Measurements from ENCODE around the gene TRIM36. TPM values are rescaled to one million over a fixed set of nuclear protein-coding genes. Genes with fewer than 3 reads are reported as not detected.

Gene TRIM36
- total RNA-seq, 8 experiments from 2014 or later, result 0.28 to 61.2 (median 49.0) TPM

GRCh38 chr5:115147052-115147451, 22.7 kb downstream of the TRIM36 start:
- ATAC-seq (replicated peaks in 6 of 8), result no peak
- no peak overlapping the region for H3K27ac ChIP-seq

DNA sequence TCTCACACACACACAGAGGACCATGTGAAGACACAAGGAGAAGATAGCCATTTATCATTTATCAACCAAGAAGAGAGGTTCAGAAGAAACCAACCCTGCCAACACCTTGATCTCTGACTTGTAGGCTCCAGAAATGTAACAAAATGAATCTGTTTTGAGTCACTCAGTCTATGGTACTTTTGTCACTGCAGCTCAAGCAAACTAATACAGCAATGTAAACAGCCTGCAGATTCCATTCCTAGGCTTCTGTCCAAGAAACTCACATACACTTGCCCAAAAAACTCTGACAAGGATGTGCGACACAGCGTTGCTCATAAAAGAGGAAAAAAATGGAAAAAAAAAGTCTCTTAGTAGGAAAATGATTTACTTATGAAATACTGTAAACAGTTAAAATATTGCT, 33.4 kb downstream of the TRIM36 start:
- no peak for ATAC-seq (replicated peaks in 6 of 8)
- 0 to 100% (median 90%) methylated on average over 1 to 2 of the region's 2 CpGs for WGBS, 10 experiments
- Histone ChIP-seq H3K27ac (no peak overlapping the region), H3K4me1 (replicated peaks in 1 of 2) (no peaks in the 10 kb centered on the region), H3K4me3 (no peak overlapping the region)
- in situ Hi-C loops (cut with MboI; ENCODE audit: low pct_unique_long_range_greater_than_20kb in 2 of 9, low sequenced_read_pairs in 9 of 9, unreplicated experiment in 9 of 9), result no loop called here

More at GRCh38 chr5:115147052-115147451, 22.7 kb downstream of the TRIM36 start:
- no peaks in the 10 kb centered on the region for H3K4me1 ChIP-seq (replicated peaks in 1 of 2)
- WGBS, 10 experiments, result 20 to 82% (median 50%) methylated on average over 1 to 5 of the region's 5 CpGs; no CpG with 5 or more reads in 1 of the 10 experiments
- H3K4me3 ChIP-seq, result no peak overlapping the region
- in situ Hi-C loops (cut with MboI; ENCODE audit: low pct_unique_long_range_greater_than_20kb in 2 of 9, low sequenced_read_pairs in 9 of 9, unreplicated experiment in 9 of 9), result no loop called here

GRCh38 chr5:115132465-115132864, 37.2 kb downstream of the TRIM36 start:
- no peak overlapping the region for H3K4me3 ChIP-seq
- no peak overlapping the region for H3K27ac ChIP-seq
- no peaks in the 10 kb centered on the region for H3K4me1 ChIP-seq (replicated peaks in 1 of 2)
- no peak for ATAC-seq (replicated peaks in 6 of 8)
- whole genome bisulfite sequencing, 10 experiments, result 0 to 94% (median 76%) methylated on average over 1 to 2 of the region's 2 CpGs; no CpG with 5 or more reads in 1 of the 10 experiments
- in situ Hi-C loops (cut with MboI; ENCODE audit: low pct_unique_long_range_greater_than_20kb in 2 of 9, low sequenced_read_pairs in 9 of 9, unreplicated experiment in 9 of 9), result no loop called here

DNA sequence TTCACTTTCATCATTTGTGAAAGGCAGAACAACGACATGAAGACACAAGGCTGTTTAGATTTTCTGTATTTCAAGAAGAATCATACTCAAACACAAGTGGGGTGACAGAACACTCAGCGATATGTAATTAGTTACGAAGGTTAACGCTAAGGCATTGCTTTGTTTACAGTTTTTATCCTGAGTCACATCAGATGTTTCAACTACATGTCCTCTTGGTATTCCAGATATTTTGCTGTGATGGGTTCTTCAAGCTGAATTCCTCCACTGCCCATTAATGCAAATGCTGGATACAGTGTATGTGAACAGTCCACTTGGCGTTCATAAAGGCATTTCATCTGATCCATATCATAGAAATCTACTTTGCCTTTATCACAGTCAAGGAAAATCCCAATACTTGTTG, 43.4 kb downstream of the TRIM36 start:
- Histone ChIP-seq H3K4me3 (no peak overlapping the region), H3K4me1 (replicated peaks in 1 of 2) (no peaks in the 10 kb centered on the region), H3K27ac (no peak overlapping the region)
- no peak for ATAC-seq (replicated peaks in 6 of 8)
- in situ Hi-C loops (cut with MboI; ENCODE audit: low pct_unique_long_range_greater_than_20kb in 2 of 9, low sequenced_read_pairs in 9 of 9, unreplicated experiment in 9 of 9), result no loop called here
- 23 to 100% (median 72%) methylated on average over 1 to 5 of the region's 5 CpGs for WGBS, 10 experiments

DNA sequence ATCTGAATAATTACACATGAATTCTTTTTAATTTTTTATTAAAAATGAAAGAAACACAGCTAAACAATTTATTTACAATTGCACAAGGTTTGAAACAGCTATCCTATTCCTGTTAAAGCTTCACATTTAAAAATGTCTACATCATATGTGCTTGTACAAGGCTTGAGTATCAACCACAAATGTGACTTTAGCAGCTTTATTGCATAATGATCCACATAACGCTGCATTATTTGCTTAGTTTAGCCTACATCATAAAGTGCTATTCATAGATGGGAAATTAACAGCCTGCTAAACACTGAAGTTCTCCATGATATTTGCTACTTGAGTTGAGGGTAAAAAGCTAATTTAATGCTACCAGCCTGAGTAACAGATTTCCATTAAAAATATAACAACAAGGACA, 45.0 kb downstream of the TRIM36 start:
- Histone ChIP-seq H3K4me3 (no peak overlapping the region), H3K27ac (no peak overlapping the region), H3K4me1 (replicated peaks in 1 of 2) (no peaks in the 10 kb centered on the region)
- no peak for ATAC-seq (replicated peaks in 6 of 8)
- in situ Hi-C loops (cut with MboI; ENCODE audit: low pct_unique_long_range_greater_than_20kb in 2 of 9, low sequenced_read_pairs in 9 of 9, unreplicated experiment in 9 of 9), result loop anchor here in 2 of 9 experiments (25.0 kb wide), 2 partner anchors 113 to 463 kb away; no protein-coding TSS in a partner anchor
- WGBS, 10 experiments, result 0 to 100% (median 83%) methylated on average over 1 of the region's 1 CpG; no CpG with 5 or more reads in 4 of the 10 experiments

DNA sequence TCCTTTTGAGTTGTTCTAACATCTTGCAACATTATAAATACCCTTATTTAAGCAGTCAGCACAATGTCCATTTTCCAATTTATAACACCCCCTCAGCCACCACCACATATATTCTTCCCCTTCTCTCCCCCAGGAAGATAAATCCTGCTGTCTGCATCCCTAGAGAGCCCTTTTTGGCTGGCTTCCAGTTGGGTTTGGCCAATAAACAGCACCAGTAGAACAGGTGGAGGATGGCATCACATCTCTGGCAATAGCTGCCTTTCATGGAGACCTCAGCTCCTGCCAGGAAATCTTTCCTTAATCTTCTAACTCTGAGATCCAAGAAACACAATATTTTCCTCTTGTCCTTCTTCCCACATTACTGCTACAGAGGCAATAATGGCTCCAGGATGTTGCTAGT, 53.7 kb downstream of the TRIM36 start:
- Histone ChIP-seq H3K27ac (no peak overlapping the region), H3K4me3 (no peak overlapping the region), H3K4me1 (replicated peaks in 1 of 2) (no peaks in the 10 kb centered on the region)
- in situ Hi-C loops (cut with MboI; ENCODE audit: low pct_unique_long_range_greater_than_20kb in 2 of 9, low sequenced_read_pairs in 9 of 9, unreplicated experiment in 9 of 9), result loop anchor here in 2 of 9 experiments (25.0 kb wide), 2 partner anchors 121 to 471 kb away; no protein-coding TSS in a partner anchor
- no peak for ATAC-seq (replicated peaks in 6 of 8)

- WGBS, 10 experiments, result 32 to 69% (median 54%) methylated on average over 1 to 5 of the region's 5 CpGs; no CpG with 5 or more reads in 2 of the 10 experiments
- Histone ChIP-seq H3K27ac (no peak overlapping the region), H3K4me3 (no peak overlapping the region), H3K4me1 (replicated peaks in 1 of 2) (no peaks in the 10 kb centered on the region)
- in situ Hi-C loops (cut with MboI; ENCODE audit: low pct_unique_long_range_greater_than_20kb in 2 of 9, low sequenced_read_pairs in 9 of 9, unreplicated experiment in 9 of 9), result loop anchor here in 2 of 9 experiments (25.0 kb wide), 2 partner anchors 127 to 477 kb away; no protein-coding TSS in a partner anchor
- no peak for ATAC-seq (replicated peaks in 6 of 8)
These were observed 59.9 kb downstream of the TRIM36 start for GRCh38 chr5:115109840-115110239.

DNA sequence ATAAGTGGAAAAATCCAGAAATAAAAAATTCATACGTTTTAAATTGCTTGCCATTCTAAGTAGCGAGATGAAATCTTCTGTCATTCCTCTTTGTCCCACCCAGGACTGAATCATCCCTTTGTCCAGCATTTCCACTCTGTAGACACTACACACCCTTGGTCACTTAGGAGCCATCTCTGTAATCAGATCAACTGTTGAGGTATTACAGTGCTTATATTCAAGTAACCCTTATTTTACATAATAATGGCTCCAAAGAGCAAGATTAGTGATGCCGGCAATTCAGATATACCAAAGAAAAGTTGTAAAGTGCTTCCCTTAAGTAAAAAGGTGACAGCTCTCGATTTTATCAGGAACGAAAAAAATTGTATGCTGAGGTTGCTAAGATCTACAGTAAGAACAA, 60.4 kb downstream of the TRIM36 start:
- in situ Hi-C loops (cut with MboI; ENCODE audit: low pct_unique_long_range_greater_than_20kb in 2 of 9, low sequenced_read_pairs in 9 of 9, unreplicated experiment in 9 of 9), result loop anchor here in 2 of 9 experiments (25.0 kb wide), 2 partner anchors 128 to 478 kb away; no protein-coding TSS in a partner anchor
- peak in 3 of 8 experiments; percentile 31 to 94 (median 74) for ATAC-seq (replicated peaks in 6 of 8)
- H3K4me3 ChIP-seq, result no peak overlapping the region

GRCh38 chr5:115100319-115100955, 69.3 kb downstream of the TRIM36 start:
- H3K27ac ChIP-seq, result no peak overlapping the region
- no peak overlapping the region for H3K4me3 ChIP-seq
- 0 to 100% (median 82%) methylated on average over 1 to 6 of the region's 6 CpGs for WGBS, 10 experiments
- ATAC-seq (replicated peaks in 6 of 8), result no peak
- in situ Hi-C loops (cut with MboI; ENCODE audit: low pct_unique_long_range_greater_than_20kb in 2 of 9, low sequenced_read_pairs in 9 of 9, unreplicated experiment in 9 of 9), result loop anchor here in 2 of 9 experiments (25.0 kb wide), 2 partner anchors 137 to 487 kb away; no protein-coding TSS in a partner anchor
- no peaks in the 10 kb centered on the region for H3K4me1 ChIP-seq (replicated peaks in 1 of 2)

More for the DNA sequence above, 60.4 kb downstream of the TRIM36 start:
- H3K4me1 ChIP-seq (replicated peaks in 1 of 2), result no peaks in the 10 kb centered on the region
- no peak overlapping the region for H3K27ac ChIP-seq
- WGBS, 10 experiments, result 25 to 81% (median 51%) methylated on average over 2 to 5 of the region's 5 CpGs

- ATAC-seq (replicated peaks in 6 of 8), result peak in 7 of 8 experiments; percentile 40 to 99 (median 79)
- in situ Hi-C loops (cut with MboI; ENCODE audit: low pct_unique_long_range_greater_than_20kb in 2 of 9, low sequenced_read_pairs in 9 of 9, unreplicated experiment in 9 of 9), result loop anchor here in 2 of 9 experiments (25.0 kb wide), 2 partner anchors 139 to 489 kb away; no protein-coding TSS in a partner anchor
- Histone ChIP-seq H3K27ac (no peak overlapping the region), H3K4me3 (no peak overlapping the region), H3K4me1 (replicated peaks in 1 of 2) (no peaks in the 10 kb centered on the region)
- WGBS, 10 experiments, result 0 to 60% (median 8%) methylated on average over 1 to 2 of the region's 2 CpGs; no CpG with 5 or more reads in 1 of the 10 experiments
These were observed 71.5 kb downstream of the TRIM36 start for GRCh38 chr5:115098041-115098702.

- in situ Hi-C loops (cut with MboI; ENCODE audit: low pct_unique_long_range_greater_than_20kb in 2 of 9, low sequenced_read_pairs in 9 of 9, unreplicated experiment in 9 of 9), result loop anchor here in 2 of 9 experiments (25.0 kb wide), 2 partner anchors 140 to 490 kb away; no protein-coding TSS in a partner anchor
- Histone ChIP-seq H3K27ac (no peak overlapping the region), H3K4me3 (no peak overlapping the region), H3K4me1 (replicated peaks in 1 of 2) (no peaks in the 10 kb centered on the region)
- ATAC-seq (replicated peaks in 6 of 8), result no peak
- WGBS, 10 experiments, result 19 to 100% (median 71%) methylated on average over 1 to 2 of the region's 2 CpGs; no CpG with 5 or more reads in 1 of the 10 experiments
These were observed 72.5 kb downstream of the TRIM36 start for GRCh38 chr5:115097236-115097635.

DNA sequence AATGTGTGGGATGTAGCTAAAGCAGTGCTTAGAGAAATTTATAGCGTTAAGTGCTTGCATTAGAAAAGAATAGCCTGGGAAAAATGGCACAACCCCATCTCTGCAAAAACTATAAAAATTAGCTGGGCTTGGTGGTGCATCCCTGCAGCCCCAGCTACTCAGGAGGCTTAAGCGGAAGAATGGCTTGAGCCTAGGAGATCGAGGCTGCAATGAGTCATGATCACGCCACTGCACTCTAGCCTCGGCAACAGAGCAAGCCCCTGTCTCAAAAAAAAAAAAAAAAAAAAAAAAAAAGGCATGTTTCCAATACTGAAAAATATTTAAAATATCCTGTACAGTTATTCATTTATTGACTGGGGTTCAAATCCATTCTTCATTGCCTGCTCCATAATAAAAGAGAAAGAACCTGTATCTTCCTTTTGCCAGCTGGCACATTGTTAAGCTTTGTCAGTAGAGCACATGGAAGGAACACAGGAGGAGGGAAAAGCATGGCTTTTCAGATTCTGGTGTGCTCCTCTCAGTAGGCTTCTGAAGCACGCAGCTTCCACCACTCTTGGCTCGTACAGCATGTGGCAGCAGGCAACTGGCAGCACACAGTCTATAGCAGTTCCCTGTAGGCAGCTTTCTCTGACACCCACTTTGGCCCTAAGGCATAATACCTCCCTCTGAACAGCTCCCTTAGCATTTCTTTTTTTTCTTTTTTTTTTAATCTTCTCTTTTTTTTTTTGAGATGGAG, 73.5 kb downstream of the TRIM36 start:
- Histone ChIP-seq H3K4me1 (replicated peaks in 1 of 2) (no peaks in the 10 kb centered on the region), H3K4me3 (no peak overlapping the region), H3K27ac (no peak overlapping the region)
- in situ Hi-C loops (cut with MboI; ENCODE audit: low pct_unique_long_range_greater_than_20kb in 2 of 9, low sequenced_read_pairs in 9 of 9, unreplicated experiment in 9 of 9), result loop anchor here in 2 of 9 experiments (25.0 kb wide), 2 partner anchors 141 to 491 kb away; no protein-coding TSS in a partner anchor
- ATAC-seq (replicated peaks in 6 of 8), result peak in 4 of 8 experiments; percentile 11 to 57 (median 45)
- WGBS, 10 experiments, result 20 to 100% (median 57%) methylated on average over 1 to 7 of the region's 7 CpGs

All from motor neuron (in vitro differentiated cells).